ENCODE measurements around the gene MAML2. TPM values are rescaled to one million over a fixed set of nuclear protein-coding genes. Genes with fewer than 3 reads are reported as not detected.

MAML2 gene
- total and polyA plus RNA-seq, 2 of the 8 experiments (the other 6 are each of a cell fraction or from before 2014, with no cell fraction given) = 3.8 to 6.6 TPM

- TF ChIP-seq CHD7 (IDR thresholded peaks at IDR 0.05; ENCODE audit: insufficient replicate concordance, low read length) = no peak
- TF ChIP-seq MAFK (IDR thresholded peaks at IDR 0.05; ENCODE audit: low read depth, low read length) = no peak
- TF ChIP-seq E2F6 (IDR thresholded peaks at IDR 0.05) = no peak
These were observed 3.9 kb downstream of the MAML2 start (continued) for GRCh38 chr11:96338910-96339705.
